NCI-H1417 treated with DMSO at 0.1 percent for 48 hours (cell line): ENCODE measurements around the gene CHKA.
"Not testable (repeated sequence)": the region's sequence is repeated elsewhere in the genome, so short reads cannot be mapped to it uniquely, and the experiment has no call there.

Experiments used
- DNase-seq: peaks from one replicate; lab custom pipeline; 2025; lab: John Stamatoyannopoulos, UW

CHKA gene

DNA sequence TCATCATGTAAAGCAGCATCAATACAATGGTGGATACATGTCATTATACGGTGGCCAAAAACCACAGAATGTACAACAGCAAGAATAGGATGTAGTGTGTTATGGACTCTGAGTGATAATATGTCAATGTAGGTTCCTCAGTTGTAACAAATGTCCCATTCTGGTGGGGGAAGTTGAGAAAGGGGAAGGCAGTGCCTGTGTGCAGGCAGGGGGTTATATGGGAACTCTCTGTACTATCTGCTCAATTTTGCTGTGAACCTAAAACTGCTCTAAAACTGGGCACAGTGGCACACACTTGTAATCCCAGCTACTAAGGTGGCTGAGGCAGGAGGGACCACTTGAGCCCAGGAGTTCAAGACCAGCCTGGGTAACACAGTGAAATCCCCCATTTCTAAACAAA, 5.9 kb downstream of the CHKA start:
- no peak for DNase-seq

DNA sequence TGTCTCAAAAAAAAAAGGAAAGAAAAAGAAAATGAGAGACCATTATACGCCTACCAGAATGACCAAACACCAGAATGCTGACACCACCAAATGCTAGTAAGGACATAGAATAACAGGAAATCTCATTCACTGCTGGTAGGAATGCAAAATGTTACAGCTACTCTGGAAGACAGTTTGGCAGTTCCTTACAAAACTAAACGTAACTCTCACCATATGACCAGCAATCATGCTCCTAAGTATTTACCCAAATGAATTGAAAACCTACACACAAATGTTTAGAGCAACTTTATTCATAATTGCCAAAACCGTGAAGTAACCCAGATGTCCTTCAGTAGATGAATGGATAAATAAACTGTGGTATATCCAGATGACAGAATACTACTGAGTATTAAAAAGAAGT, 7.2 kb downstream of the CHKA start:
- no peak for DNase-seq

DNA sequence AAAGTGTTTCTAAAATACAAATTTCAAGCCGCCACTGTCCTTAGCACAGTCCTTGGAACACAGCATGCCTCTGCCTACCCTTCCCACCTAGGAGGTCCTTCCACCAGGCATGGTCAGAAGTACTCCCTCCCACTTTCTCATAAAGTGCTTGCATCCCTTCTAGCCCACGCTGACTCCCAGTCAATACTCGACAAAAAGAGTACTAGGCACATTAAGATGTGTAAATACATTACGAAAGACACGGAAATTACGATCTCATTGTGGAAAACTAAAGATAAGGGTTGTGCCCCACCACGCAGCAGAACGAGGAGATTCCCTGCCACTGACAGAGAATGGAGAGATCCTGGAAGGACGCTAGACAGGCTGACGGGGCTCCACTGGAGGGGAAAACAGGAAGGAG, 13.5 kb downstream of the CHKA start:
- no peak for DNase-seq

DNA sequence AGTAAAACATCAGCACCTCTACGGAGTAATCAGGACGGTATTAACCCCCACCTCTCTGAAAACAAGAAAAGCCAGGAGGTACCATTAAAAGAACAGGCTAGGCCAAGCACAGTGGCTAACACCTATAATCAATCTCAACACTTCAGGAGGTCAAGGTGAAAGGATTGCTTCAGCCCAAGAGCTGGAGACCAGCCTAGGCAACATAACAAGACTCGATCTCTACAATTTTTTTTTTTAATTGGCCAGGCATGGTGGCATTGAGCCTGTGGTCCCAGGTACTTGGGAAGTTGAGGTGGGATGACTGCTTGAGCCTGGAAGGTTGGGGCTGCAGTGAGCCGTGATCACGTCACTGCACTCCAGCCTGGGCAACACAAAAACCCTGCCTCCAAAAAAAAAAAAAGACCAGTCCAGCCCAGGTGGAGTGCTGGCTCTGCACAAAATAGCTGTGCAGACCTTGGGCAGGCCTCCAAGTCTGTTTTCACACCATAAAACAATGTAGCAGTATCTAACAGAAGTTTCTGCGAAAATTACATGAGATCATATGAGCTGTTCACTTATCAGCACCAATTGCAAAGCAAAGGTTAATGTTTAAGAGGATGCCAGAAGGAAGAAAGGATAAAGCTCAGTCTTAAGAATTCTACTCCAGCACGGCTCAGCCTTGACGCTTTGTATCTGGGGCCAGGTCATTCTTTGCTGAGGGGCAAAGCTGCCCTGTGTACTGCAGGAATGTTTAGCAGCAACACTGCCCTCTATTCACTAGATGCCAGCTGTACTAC, 14.8 kb downstream of the CHKA start:
- no peak for DNase-seq

DNA sequence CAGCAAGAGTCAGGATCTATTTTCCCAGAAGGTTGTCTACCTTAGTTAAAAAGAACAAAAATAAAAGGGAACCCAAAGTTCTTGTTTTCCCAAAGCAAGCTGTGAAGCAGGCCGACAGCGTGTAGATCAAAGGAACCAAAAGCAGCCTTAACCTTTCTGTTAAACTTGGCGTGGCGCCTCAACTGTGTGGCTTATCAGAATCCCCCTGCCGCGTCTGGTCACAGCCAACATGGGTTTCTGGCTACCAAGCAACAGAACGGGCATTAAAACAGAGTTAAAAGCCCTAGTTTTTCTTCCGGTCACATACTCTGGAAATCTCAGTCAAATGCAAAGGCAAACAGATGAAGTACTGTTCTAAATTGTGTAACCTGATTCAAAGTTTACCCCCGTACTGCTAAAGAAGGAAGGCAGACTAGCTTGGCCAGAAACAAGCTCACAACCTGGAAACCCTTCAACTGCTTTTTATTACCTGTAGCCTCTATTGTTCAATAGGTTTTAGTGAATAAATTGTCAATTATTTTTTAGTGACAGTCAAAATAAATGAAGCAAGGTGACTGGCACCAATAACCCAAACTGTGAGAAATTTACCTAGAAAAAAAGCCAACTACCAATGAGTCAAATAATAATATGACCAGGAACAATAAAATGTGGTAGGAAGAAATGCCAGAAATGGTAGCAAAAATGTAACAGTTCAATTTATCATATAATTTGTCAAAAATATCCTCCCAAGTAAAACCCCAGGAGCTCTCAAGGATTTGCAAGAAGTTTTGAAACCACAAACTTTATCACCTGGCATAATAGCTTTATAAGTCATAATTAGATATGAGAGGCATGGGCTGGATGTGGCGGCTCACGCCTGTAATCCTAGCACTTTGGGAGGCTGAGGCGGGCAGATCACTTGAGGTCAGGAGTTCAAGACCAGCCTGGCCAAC, 21.4 kb downstream of the CHKA start:
- no peak for DNase-seq

DNA sequence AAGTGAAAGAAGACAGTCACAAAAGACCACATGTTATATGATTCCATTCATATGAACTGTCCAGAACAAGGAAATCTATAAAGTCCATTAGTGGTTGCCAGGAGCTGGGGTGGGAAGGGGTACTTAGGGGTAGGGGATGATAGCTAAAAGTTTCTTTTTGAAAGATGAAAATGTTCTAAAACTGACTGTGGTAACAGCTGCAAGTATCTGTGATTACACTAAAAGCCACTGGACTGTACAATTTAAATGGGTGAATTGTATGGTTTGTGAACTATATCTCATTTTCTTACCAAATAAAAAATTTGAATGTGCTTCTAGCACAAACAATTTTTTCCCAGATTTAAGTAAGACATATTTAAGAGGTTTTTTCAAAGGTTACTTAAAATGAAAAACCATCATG, 22.1 kb downstream of the CHKA start:
- DNase-seq: no peak

DNA sequence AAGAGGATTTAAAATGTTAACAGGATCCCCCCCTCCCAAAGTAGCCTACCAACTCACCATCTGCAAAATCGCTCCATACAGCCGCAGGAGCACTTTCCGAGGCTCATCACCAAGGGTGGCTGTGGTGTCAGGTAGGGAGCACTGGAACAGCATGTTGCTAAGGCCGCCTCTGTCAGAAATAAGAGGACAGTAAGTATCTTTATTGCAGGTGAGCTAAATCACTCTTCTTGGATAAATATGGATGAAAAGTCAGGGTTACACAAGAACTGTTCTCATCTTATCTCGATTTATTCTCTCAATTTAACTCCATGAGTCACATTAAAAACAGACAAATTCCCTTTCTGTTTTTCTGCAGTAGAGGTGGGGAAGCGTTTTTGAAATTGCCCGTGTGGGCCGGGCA, 24.2 kb downstream of the CHKA start:
- no peak for DNase-seq

DNA sequence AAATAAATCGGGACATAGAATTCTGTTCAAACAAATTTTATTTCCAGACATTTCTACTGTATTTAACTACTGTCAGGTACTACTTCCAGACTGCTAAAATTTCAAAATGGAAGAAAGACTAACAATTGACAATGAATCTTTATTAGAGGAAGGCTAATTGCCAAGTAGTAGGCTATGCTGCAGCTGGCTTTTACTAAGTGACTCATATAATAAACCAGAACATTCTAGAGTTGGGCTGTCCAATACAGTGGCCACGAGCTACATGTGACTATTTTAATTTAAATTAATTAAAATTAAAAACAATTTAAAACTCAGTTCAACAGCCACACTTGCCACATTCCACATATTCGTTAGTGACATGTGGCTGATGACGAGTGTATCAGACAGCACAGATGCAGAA, 27.6 kb downstream of the CHKA start:
- no peak for DNase-seq

DNA sequence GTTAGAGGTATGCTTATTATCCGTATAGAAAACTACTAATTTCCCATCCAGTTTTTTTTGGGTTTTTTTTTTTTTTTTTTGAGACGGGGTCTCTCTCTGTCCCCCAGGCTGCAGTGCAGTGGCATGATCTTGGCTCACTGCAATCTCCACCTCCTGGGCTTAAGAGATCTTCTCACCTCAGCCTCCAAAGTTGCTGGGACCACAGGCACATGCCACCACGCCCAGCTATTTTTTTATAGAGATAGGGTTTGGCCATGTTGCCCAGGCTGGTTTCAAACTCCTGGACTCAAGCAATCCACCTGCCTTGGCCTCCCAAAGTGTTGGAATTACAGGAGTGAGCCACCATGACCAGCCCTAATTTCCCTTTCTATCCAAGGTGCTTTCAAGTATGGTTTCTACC, 28.2 kb downstream of the CHKA start:
- DNase-seq: not testable (repeated sequence)

DNA sequence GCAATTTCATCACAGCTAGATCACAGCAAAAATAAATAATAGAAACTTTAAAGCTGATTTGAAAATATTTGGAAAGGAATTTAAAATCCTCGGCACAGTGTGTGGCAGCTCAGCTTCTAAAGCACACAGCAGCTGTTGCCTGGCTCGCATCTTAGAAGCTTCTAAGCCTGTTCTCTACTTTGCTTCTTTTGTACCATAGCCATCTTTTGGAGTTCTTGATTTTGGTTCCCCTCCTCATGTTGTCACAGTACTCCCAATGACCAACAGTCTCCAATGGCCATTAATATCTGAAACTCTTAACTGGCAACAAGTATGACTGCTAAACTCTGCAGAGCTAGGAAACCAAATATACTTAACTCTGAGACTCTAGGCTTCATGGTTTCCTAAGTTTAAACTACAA, 28.8 kb downstream of the CHKA start:
- no peak for DNase-seq

DNA sequence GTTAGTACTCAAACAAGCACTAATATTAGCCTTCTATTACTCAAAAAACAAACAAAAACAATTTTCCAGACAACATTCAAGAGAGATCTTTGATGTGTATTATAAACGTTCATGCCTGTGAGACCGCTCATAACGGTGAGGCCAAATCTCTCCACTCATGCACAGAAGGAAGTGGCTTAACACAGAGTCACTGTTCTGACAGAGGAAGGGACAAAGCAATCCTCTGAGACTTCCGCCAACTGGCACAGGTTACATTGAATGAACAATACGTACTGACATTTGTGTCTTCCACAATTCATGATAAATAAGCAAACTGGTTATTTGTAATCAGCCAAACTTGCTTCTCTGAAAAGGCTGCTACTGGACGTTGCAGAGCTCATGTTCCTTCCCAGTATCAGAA, 30.5 kb downstream of the CHKA start:
- DNase-seq: no peak

DNA sequence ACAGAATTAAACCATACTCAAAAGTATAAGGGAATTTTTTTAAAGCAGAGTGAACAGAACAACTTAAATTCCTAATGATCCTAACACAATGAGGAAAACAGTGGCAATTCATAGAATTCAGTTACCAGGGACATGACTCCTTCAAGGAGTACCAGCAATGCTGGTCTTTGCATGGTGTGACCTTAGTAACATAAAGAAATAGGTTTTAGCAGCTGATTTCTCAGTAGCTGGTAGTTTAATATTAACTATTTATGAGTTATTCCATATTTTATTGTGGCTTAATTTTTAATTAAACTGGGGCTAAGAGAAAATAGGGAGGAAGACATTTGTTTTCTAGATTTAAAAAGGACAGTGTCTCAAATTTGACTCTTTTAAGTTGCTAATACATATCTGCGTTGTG, 30.9 kb downstream of the CHKA start:
- no peak for DNase-seq

DNA sequence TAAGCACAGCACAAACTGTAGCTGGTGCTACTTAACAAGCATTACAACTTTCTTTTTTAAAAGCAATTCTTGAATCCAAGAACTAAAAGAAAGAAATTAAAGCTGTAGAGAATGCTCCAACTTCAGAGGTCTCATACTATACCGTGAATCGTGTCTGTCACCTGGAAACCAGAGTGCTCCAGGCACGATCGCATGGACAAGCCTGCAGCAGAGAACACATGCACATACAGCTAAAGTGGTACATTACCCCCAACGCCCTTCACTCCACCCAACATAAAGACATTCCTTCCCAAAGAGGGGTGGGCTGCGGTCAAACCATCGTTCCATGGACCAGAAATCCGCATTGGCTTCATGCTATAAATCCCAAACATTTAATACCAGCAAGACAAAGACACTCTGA, 31.5 kb downstream of the CHKA start:
- DNase-seq: no peak

DNA sequence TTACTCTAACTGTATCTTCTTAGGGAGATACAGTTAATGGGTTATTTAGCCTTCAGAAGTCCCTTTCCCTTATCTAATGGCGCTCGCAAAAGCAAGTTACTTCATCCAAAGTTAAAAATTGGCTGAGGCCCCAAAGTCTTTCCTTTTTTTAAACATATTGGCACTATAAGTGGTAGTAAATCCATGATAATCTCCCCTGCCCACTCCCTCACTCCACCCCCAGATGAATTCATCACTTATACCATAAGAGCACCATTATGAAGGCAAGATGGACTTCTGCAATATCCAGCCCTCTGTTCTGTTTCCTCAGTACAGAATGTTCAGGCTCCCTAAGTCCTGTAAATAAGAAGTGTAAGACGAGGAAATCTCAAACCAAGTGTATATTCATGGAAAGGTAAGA, 37.7 kb downstream of the CHKA start:
- DNase-seq: no peak

DNA sequence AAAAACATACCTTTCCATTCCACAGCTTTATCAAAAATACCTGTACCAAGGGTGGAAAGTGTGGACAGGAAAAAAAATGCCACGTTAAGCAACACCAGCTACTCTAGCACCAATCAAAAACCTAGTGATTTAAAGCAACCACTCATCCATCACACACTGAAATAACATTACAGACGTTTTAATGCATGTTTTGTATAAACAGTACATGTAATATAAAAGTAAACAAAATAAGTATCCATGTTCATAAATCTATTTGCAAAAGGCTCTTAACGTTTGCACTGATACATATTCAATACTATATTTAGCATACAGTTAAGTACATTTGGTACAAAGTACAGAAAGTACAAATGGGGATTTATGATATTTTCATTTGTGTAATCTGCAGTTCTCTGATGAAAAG, 38.7 kb downstream of the CHKA start:
- DNase-seq: no peak

DNA sequence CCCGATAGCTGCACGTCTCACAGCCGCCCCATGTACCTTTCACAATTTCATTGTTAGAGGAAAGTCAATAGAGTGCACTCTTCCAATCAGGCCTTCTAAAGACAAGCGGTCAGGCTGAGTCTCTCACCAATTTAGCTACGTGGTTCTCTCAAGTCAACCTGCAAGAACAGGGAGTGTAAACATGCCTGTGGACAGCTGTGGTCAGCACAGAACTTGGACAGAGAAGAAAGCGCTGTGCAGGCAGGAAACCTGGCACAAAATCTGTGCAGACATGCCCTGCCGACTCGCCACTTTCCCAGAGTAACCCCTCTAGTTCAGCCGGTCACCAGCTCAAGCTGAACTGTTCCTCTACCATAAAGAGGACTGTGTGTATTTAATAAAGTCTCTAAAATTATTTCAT, 39.5 kb downstream of the CHKA start:
- DNase-seq: no peak

DNA sequence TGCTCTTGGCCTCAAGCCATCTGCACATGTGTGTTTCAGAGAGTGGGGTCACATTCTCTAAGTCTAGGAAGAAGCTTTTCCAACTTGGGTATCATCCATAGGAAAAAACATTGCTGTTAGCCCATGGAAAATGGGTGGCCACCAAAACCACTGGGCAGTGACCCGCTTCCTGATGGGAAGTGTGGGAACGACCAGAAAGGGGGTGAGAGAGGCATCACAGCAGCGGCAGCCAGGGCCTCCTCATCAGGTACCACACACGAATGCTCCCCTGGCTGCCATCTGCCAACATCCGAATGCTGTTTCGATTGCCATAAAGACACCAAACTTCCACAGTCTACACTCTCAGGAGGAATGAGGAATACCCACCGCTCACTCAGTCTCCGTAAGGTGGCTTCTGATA, 40.3 kb downstream of the CHKA start:
- no peak for DNase-seq

DNA sequence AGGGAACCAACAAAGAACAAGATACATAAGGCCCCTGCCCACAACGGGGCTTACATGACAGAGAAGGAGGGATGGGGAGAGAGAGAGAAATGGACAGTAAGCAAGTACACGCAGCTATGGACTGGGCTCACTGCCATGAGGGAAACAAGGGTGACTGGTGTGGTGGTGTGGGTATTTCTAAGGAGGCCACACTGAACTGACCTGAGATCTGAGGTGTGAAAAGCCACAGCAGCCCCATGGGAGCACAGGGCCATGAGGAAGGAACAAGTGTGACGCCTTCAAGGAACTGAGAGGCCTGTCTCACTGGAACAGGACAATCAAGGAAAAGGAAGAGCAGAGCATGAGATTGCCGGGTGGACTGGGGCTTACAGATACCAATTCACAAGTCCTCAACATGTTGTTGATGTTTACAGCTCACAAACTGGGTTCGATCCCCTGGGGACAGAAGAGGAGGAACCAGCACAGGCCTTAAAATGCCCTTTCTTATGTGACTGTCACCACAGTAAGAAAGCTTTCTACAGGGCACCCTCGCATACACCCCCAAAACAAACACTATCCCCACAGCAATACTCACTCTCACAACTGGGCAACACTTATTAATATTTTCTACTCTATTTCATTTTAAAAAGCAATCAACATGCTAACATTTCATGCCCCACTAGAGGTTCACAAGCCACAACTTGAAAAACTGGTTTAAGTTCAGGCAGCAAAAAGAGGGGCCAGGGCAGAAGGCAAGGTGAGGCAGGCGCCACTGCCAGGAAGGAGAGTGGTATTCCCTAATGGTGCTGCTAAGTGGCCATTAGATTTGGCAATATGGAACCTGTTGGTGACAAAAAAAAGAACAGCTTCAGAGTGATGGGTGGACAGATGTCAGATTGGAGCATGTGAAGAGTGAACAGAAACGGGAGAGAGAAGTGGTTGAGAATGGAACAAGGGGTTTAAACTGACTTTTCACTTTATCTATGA, 43.3 kb downstream of the CHKA start:
- DNase-seq: no peak

DNA sequence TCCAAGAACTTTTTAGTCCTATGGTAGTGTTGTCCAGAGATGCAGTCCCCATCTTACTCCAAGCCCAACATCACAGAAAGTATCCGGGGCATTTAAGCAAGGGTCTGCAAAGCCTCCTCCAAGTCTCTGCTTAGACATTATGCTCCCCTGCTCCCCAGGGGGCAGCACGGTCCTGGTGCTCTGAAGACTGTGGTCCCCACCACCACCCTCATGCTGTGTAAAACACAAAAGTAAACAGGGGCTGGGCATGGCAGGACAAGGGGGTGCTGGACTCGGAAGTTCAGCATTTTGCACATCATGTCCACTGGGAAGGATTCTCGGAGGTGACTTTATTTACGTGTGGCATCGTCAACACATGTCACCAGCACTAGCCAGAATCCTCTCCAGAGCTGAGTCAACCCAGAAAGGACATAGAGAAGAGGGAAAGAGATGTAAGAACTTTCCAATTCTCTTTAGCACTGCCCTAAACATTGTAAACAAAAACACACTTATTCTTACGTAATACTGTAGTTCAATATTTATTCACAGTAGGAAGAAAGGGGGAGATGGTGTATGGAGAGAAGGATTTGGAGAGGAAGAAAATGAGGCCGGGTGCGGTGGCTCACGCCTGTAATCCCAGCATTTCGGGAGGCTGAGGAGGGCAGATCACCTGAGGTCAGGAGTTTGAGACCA, 44.7 kb downstream of the CHKA start:
- DNase-seq: no peak

DNA sequence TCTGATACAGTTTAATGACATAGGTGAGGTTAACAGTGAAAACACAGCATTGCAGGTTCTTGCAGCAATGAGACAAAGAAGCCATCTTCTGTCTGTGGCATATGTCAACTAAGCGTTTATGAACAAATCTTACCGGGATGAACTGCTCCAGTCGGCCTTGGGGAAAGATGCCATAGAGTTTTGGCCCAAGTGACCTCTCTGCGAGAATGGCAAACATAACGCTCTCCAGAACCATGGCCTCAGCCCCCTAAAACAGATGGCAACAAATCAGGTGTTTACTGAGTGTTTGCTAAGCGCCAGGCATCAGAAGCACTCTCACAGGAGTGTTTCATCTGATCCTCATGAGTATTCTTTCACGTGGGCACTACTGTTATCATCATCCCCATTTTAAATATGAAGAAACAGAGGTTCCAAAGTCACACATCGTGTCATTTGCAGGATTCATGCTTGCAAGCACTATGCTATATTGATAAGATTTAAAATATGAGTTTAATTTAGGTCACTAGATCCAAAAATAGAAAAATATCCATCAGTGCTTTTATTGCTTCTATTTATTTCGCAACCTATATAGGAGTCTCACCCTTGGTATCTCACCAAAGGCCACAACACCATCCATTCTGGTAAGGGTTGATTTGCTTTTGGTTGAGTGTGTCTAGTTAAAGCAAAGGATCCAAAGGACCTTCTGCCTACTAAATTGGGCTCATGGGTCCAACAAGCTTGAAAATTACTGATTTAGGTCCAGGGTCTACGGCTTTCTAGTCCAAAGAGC, 46.4 kb downstream of the CHKA start:
- DNase-seq: no peak
